HepG2 (cell line): ENCODE results near the gene STAT6. TPM values are rescaled to one million over a fixed set of nuclear protein-coding genes. Genes with fewer than 3 reads are reported as not detected.
A peak's percentile ranks its signal among the peaks of the same experiment; 100 is the strongest.

Experiments
- HOXA3 ChIP-seq: sonication (generic); formaldehyde crosslinking; IDR thresholded peaks from 2 replicates; pipeline ENCODE4 v1.5.0; 2020; ENCODE audit warnings: missing genetic modification reagents
- MNT ChIP-seq: fragments of 450-650 bp; IDR thresholded peaks from 2 replicates; pipeline ENCODE4 v1.6.1; 2016
- NFAT5 ChIP-seq: sonication (generic); formaldehyde crosslinking; IDR thresholded peaks from 2 replicates; pipeline ENCODE4 v1.4.0; 2020; ENCODE audit warnings: missing genetic modification reagents
- PHF5A ChIP-seq: IDR thresholded peaks from one replicate; pipeline ENCODE4 v1.6.1; 2018; ENCODE audit warnings: low read depth, missing genetic modification reagents; ENCODE audit not compliant: unreplicated experiment
- PTBP1 ChIP-seq: fragments of 200-400 bp; formaldehyde crosslinking; IDR thresholded peaks from 2 replicates; pipeline ENCODE4 v1.6.1; 2018; ENCODE audit warnings: low read length, low read depth; ENCODE audit not compliant: poor library complexity, severe bottlenecking
- STAG1 ChIP-seq: sonication (generic); formaldehyde crosslinking; IDR thresholded peaks from 2 replicates; pipeline ENCODE4 v1.4.0; 2020; ENCODE audit warnings: missing genetic modification reagents
- YY1 ChIP-seq: IDR thresholded peaks from 2 replicates; pipeline ENCODE4 v1.6.1; 2011; ENCODE audit warnings: low read length, low read depth, moderate library complexity, mild to moderate bottlenecking; ENCODE audit not compliant: insufficient read depth, insufficient replicate concordance
- ZNF337 ChIP-seq: sonication (generic); formaldehyde crosslinking; IDR thresholded peaks from 2 replicates; pipeline ENCODE4 v1.5.1; 2020; ENCODE audit warnings: missing genetic modification reagents, low read depth, mild to moderate bottlenecking, borderline replicate concordance
- ZNF350 ChIP-seq: sonication (generic); formaldehyde crosslinking; IDR thresholded peaks from 2 replicates; pipeline ENCODE4 v1.4.0; 2020; ENCODE audit warnings: mild to moderate bottlenecking, low read depth, missing genetic modification reagents, borderline replicate concordance
- ZNF430 ChIP-seq: sonication (generic); formaldehyde crosslinking; IDR thresholded peaks from 2 replicates; pipeline ENCODE4 v1.9.0; 2021; ENCODE audit warnings: mild to moderate bottlenecking, missing genetic modification reagents
- ZNF660 ChIP-seq: sonication (generic); formaldehyde crosslinking; IDR thresholded peaks from 2 replicates; pipeline ENCODE4 v1.5.1; 2020; ENCODE audit warnings: mild to moderate bottlenecking, low read depth, missing genetic modification reagents, borderline replicate concordance
- ZNF761 ChIP-seq: sonication (generic); formaldehyde crosslinking; conservative IDR thresholded peaks from 2 replicates; pipeline ENCODE4 v1.4.0; 2020; ENCODE audit warnings: mild to moderate bottlenecking, missing genetic modification reagents
- ZNF780A ChIP-seq: sonication (generic); formaldehyde crosslinking; IDR thresholded peaks from 2 replicates; pipeline ENCODE4 v1.8.0; 2022; ENCODE audit warnings: mild to moderate bottlenecking, missing genetic modification reagents, moderate library complexity
- polyA plus RNA-seq, 8 experiments: library from polyadenylated mRNA; depleted of rRNA in 3 of 8; stranded (reverse) in 7 of 8; unstranded in 1 of 8; fragments of >200 nt; fragmentation: Illumina TruSeq in 4 of 8; extraction: Trizol in 4 of 8; gene quantifications; 2 replicates each; pipeline versions ENCODE4 v1.2.1 to v1.2.3, GENCODE V29; 2011 to 2016; ENCODE audit warnings: low read depth in 4 of 8, missing spikeins in 1 of 8, mixed read lengths in 1 of 8; ENCODE audit not compliant: insufficient read depth in 1 of 8
- total RNA-seq, 5 experiments: library from RNA; depleted of rRNA; stranded (reverse); fragments of >200 nt; fragmentation: Illumina TruSeq; extraction: Trizol; gene quantifications; 2 replicates each; pipeline ENCODE4 v1.2.3, GENCODE V29; 2016; ENCODE audit warnings: low read depth in 1 of 5
- TF ChIP-seq, protein P1 (sequence below): sonication (generic); formaldehyde crosslinking; IDR thresholded peaks from 2 replicates; pipeline ENCODE4 v1.5.0; 2020; ENCODE audit warnings: missing genetic modification reagents
- TF ChIP-seq, protein P2 (sequence below): sonication (generic); formaldehyde crosslinking; IDR thresholded peaks from 2 replicates; pipeline ENCODE4 v1.4.0; 2020; ENCODE audit warnings: missing genetic modification reagents, borderline replicate concordance

STAT6 gene
- total and polyA plus RNA-seq, 2 of the 13 experiments (the other 11 are each of a cell fraction or from before 2014, with no cell fraction given) = 28.0 to 62.2 TPM

- TF ChIP-seq ZNF761 (CRISPR knock-in tag) = peak; percentile 32; the same call in 1 of the 2 replicates
- peak; percentile 91 for TF ChIP-seq HOXA3
- no peak for TF ChIP-seq ZNF660 (CRISPR knock-in tag)
- TF ChIP-seq ZNF780A (CRISPR knock-in tag) = no peak
- peak; percentile 22; the same call in 1 of the 2 replicates for TF ChIP-seq ZNF350 (CRISPR knock-in tag)
- TF ChIP-seq YY1 = peak; percentile 61
- no peak for TF ChIP-seq STAG1
- TF ChIP-seq, protein P1, sequence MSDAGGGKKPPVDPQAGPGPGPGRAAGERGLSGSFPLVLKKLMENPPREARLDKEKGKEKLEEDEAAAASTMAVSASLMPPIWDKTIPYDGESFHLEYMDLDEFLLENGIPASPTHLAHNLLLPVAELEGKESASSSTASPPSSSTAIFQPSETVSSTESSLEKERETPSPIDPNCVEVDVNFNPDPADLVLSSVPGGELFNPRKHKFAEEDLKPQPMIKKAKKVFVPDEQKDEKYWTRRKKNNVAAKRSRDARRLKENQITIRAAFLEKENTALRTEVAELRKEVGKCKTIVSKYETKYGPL = peak; percentile 72; the same call in 1 of the 2 replicates
- TF ChIP-seq PHF5A (CRISPR knock-in tag) = no peak
- TF ChIP-seq ZNF430 (CRISPR knock-in tag) = peak; percentile 74; the same call in 1 of the 2 replicates
- TF ChIP-seq, protein P2, sequence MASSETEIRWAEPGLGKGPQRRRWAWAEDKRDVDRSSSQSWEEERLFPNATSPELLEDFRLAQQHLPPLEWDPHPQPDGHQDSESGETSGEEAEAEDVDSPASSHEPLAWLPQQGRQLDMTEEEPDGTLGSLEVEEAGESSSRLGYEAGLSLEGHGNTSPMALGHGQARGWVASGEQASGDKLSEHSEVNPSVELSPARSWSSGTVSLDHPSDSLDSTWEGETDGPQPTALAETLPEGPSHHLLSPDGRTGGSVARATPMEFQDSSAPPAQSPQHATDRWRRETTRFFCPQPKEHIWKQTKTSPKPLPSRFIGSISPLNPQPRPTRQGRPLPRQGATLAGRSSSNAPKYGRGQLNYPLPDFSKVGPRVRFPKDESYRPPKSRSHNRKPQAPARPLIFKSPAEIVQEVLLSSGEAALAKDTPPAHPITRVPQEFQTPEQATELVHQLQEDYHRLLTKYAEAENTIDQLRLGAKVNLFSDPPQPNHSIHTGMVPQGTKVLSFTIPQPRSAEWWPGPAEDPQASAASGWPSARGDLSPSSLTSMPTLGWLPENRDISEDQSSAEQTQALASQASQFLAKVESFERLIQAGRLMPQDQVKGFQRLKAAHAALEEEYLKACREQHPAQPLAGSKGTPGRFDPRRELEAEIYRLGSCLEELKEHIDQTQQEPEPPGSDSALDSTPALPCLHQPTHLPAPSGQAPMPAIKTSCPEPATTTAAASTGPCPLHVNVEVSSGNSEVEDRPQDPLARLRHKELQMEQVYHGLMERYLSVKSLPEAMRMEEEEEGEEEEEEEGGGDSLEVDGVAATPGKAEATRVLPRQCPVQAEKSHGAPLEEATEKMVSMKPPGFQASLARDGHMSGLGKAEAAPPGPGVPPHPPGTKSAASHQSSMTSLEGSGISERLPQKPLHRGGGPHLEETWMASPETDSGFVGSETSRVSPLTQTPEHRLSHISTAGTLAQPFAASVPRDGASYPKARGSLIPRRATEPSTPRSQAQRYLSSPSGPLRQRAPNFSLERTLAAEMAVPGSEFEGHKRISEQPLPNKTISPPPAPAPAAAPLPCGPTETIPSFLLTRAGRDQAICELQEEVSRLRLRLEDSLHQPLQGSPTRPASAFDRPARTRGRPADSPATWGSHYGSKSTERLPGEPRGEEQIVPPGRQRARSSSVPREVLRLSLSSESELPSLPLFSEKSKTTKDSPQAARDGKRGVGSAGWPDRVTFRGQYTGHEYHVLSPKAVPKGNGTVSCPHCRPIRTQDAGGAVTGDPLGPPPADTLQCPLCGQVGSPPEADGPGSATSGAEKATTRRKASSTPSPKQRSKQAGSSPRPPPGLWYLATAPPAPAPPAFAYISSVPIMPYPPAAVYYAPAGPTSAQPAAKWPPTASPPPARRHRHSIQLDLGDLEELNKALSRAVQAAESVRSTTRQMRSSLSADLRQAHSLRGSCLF (CRISPR knock-in tag) = 0 out of 2 replicates have a peak, but pooled peaks have one; percentile 38
- TF ChIP-seq ZNF337 (CRISPR knock-in tag) = no peak
- TF ChIP-seq MNT = peak; percentile 66
- TF ChIP-seq NFAT5 = no peak; the same call in 1 of the 2 replicates
- TF ChIP-seq PTBP1 = no peak
Measured at GRCh38 chr12:57088354-57089270, 22.6 kb downstream of the STAT6 start, which contains the start of gene NAB2 (continued).
